ENCODE measurements around the gene CREB3L2. TPM values are rescaled to one million over a fixed set of nuclear protein-coding genes. Genes with fewer than 3 reads are reported as not detected.
A peak's percentile ranks its signal among the peaks of the same experiment; 100 is the strongest.

CREB3L2 gene
- total and polyA plus RNA-seq, 2 of the 13 experiments (the other 11 are each of a cell fraction or from before 2014, with no cell fraction given): 22.1 to 41.1 TPM

DNA sequence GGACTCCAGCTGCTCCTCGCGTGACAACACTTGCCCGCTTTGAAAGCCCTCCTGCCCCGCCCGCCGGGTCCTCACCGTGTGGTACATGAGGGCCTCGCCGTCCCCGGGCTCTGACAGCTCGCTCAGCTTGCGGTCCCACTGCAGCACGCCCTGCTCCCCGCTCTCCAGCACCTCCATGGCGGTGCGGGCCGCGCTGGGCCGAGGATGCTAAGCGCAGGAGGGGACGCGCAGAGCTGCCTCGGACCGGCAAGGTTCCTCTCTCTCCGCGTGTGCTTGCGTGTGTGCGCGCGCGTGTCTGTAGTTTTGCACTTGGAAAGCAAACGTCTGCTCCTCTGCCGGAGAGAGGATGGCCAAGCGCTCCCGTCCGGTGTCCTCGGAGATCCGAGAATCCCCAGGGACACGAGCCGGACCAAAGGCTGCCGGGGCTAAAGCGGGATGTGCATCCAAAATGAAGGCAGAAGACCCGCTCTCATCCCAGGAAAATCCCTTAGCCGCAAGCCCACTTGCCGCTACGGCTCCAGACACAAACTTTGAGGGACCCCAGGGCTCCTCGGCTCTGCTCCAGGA is at the start of gene CREB3L2 (continued):
- no peak for TF ChIP-seq NR3C1 (CRISPR knock-in tag; IDR thresholded peaks at IDR 0.05)
- peak; percentile 95 for TF ChIP-seq RBFOX2 (IDR thresholded peaks at IDR 0.05; ENCODE audit: low read depth, low read length)
- peak; percentile 83 for TF ChIP-seq POLR2G (IDR thresholded peaks at IDR 0.05; ENCODE audit: low read depth, low read length)
- no peak for TF ChIP-seq RAD51 (IDR thresholded peaks at IDR 0.05; ENCODE audit: borderline replicate concordance)
- TF ChIP-seq SKI (IDR thresholded peaks at IDR 0.05; ENCODE audit: partially characterized antibody): no peak
- peak; percentile 73 for TF ChIP-seq ZFY (CRISPR knock-in tag; IDR thresholded peaks at IDR 0.05)
- no peak for TF ChIP-seq ZNF720 (CRISPR knock-in tag; IDR thresholded peaks at IDR 0.05)
- peak; percentile 49; the same call in 1 of the 2 replicates for TF ChIP-seq ZNF230 (CRISPR knock-in tag; IDR thresholded peaks at IDR 0.05)
- no peak for TF ChIP-seq RBAK (CRISPR knock-in tag; IDR thresholded peaks at IDR 0.05)
- no peak for TF ChIP-seq ZNF776 (CRISPR knock-in tag; IDR thresholded peaks at IDR 0.05)
- TF ChIP-seq ZNF513 (CRISPR knock-in tag; conservative IDR thresholded peaks at IDR 0.05): no peak
- 0 out of 2 replicates have a peak, but pooled peaks have one; percentile 88 for TF ChIP-seq ZNF737 (CRISPR knock-in tag; IDR thresholded peaks at IDR 0.05; ENCODE audit: borderline replicate concordance)
- no peak for TF ChIP-seq HNRNPUL1 (IDR thresholded peaks at IDR 0.05; ENCODE audit: low read depth, low read length)
- TF ChIP-seq ZNF816 (CRISPR knock-in tag; IDR thresholded peaks at IDR 0.05; ENCODE audit: borderline replicate concordance): no peak
- TF ChIP-seq TAF15 (IDR thresholded peaks at IDR 0.05; ENCODE audit: low read depth, low read length, poor library complexity, severe bottlenecking): no peak
- TF ChIP-seq ZNF691 (CRISPR knock-in tag; IDR thresholded peaks at IDR 0.05; ENCODE audit: borderline replicate concordance, low read depth): 0 out of 2 replicates have a peak, but pooled peaks have one; percentile 46
- TF ChIP-seq PRDM4 (CRISPR knock-in tag; IDR thresholded peaks at IDR 0.05; ENCODE audit: borderline replicate concordance): no peak
- TF ChIP-seq, protein P1, sequence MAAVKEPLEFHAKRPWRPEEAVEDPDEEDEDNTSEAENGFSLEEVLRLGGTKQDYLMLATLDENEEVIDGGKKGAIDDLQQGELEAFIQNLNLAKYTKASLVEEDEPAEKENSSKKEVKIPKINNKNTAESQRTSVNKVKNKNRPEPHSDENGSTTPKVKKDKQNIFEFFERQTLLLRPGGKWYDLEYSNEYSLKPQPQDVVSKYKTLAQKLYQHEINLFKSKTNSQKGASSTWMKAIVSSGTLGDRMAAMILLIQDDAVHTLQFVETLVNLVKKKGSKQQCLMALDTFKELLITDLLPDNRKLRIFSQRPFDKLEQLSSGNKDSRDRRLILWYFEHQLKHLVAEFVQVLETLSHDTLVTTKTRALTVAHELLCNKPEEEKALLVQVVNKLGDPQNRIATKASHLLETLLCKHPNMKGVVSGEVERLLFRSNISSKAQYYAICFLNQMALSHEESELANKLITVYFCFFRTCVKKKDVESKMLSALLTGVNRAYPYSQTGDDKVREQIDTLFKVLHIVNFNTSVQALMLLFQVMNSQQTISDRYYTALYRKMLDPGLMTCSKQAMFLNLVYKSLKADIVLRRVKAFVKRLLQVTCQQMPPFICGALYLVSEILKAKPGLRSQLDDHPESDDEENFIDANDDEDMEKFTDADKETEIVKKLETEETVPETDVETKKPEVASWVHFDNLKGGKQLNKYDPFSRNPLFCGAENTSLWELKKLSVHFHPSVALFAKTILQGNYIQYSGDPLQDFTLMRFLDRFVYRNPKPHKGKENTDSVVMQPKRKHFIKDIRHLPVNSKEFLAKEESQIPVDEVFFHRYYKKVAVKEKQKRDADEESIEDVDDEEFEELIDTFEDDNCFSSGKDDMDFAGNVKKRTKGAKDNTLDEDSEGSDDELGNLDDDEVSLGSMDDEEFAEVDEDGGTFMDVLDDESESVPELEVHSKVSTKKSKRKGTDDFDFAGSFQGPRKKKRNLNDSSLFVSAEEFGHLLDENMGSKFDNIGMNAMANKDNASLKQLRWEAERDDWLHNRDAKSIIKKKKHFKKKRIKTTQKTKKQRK (IDR thresholded peaks at IDR 0.05; ENCODE audit: low read length): no peak
- no peak for TF ChIP-seq ZNF772 (CRISPR knock-in tag; IDR thresholded peaks at IDR 0.05)
- TF ChIP-seq ZBTB46 (CRISPR knock-in tag; IDR thresholded peaks at IDR 0.05; ENCODE audit: borderline replicate concordance): peak; percentile 56; the same call in 1 of the 2 replicates
